KOPT-K1 (cell line): Measurements from ENCODE around the gene C5.
"Not testable (repeated sequence)": the region's sequence is repeated elsewhere in the genome, so short reads cannot be mapped to it uniquely, and the experiment has no call there.

Experiments used
- H3K27ac ChIP-seq: fragments of 200-600 bp; sonication (generic); 2 replicates; pipeline ENCODE4 v1.5.1; 2016; ENCODE audit warnings: antibody characterized with exemption, mild to moderate bottlenecking, low read depth, low read length; ENCODE audit not compliant: poor library complexity, severe bottlenecking
- H3K36me3 ChIP-seq: fragments of 200-600 bp; sonication (generic); 2 replicates; pipeline ENCODE4 v1.5.1; 2017; ENCODE audit warnings: antibody characterized with exemption, mild to moderate bottlenecking, low read length, moderate library complexity; ENCODE audit not compliant: insufficient read depth
- H3K9me3 ChIP-seq: fragments of 200-600 bp; sonication (generic); 2 replicates; pipeline ENCODE4 v1.5.1; 2017; ENCODE audit warnings: antibody characterized with exemption, low read length, mild to moderate bottlenecking; ENCODE audit not compliant: insufficient read depth, poor library complexity, severe bottlenecking

Gene C5

DNA sequence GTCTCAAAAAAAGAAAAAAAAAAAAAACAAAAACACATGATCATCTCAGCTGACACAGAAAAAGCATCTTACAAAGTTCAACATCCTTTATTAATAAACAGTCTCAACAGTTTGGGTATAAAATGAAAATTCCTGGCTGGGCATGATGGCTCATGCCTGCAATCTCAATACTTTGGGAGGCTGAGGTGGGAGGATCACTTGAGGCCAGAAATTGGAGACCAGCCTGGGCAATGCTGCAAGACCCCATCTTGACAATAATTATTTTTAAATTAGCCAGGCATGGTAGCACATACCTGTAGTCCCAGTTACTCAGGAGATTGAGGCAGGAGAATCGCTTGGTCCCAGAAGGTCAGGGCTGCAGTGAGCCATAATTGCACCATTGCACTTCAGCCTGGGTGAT lies 16.8 kb upstream of the C5 start:
- peaks cover 16% of the 10 kb centered on the region for H3K9me3 ChIP-seq
- H3K27ac ChIP-seq, result no peak overlapping the region
- H3K36me3 ChIP-seq, result no peaks in the 10 kb centered on the region

DNA sequence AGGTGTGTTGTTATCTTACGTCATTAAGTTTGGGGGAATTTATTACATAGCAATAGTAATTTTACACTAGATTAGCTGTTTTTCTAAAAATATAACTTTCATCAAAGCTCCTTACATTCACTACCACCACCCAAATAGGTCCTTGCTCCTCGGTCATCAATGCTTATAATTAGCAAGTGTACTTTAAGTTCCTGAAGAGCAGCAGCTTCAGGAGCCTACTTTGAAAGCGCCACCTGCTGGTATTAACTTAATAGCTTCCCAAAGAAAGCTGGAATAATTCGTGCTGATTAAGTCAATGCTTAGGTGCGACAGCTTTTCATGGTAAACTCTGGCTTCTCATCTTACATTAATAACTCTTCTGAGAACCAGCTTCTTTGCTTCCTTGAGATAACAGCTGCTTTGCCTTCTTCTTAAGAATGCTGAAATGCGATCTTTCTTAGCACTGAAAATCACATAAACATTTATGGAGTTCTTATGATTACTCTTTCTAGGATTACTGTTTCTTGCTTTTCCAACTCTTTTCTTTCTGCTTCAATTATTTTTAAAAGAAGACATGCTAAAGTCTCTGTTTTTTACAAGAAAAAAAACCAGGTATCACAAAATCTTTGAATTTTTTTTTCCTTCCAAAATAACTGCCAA lies 10.0 kb upstream of the C5 start:
- Histone ChIP-seq H3K27ac (no peak overlapping the region), H3K36me3 (no peaks in the 10 kb centered on the region), H3K9me3 (no peaks in the 10 kb centered on the region)

DNA sequence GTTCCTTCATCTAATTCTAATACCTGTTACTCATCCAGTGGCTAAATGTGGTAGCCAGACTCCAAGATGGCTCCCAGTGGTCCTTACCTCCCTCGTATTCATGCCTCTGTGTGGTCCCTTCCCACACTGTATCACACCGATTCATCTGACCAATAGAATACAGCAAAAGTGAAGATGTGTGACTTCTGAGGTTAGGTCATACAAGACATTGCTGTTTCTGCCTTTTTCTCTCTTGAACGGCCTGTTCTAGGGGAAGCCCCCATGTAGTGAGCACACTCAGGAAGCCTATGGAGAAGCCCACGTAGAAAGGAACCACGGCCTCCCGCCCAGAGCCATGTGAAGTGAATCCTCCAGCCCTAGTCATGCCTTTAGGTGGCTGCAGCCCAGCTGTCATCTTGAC lies 9.4 kb upstream of the C5 start:
- Histone ChIP-seq H3K27ac (no peak overlapping the region), H3K36me3 (no peaks in the 10 kb centered on the region), H3K9me3 (no peaks in the 10 kb centered on the region)

DNA sequence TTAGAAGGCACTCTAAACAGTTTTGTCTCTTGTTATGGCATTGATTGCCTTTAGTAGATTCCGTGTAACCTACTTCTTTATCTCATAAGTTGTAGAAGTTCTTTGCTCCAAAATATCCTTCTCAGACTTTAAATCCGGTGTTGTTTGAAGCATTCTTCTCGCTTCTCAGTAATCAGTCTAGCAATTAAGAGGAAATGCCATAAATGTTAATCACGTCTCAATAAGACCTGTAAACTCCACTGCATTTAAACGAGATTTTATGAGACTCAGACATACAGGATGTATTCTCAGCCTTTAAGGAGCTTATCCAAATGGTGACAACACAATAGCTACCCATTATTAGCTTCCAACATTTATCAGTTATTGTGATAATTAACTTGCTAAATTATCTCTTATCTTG lies 7.7 kb upstream of the C5 start:
- H3K36me3 ChIP-seq, result no peaks in the 10 kb centered on the region
- no peak overlapping the region for H3K27ac ChIP-seq
- H3K9me3 ChIP-seq, result no peaks in the 10 kb centered on the region

DNA sequence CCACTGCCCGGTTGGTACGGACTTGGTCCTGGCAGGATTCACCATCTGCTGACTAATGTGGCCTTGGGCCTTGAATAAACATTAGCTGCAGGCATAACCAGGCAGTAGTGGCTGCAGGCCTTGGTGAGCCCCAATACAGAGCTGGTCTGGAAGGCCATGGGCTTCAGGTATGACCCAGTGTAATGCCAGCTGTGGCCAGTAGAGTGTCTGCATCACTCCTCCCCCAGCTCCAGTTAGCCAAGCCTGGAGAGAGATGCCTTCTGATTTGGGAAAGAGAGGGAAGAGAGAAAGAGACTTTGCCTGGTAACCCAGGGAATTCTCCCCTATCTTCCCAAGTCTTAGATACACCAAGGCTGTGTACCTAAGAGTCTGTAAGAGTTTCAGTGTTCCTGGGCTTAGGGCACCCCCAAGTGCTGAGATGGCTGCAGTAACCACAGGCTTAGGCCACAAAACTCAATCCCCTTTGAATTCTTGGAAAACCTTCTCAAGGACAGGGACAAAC lies 5.6 kb upstream of the C5 start:
- Histone ChIP-seq H3K36me3 (no peaks in the 10 kb centered on the region), H3K9me3 (no peaks in the 10 kb centered on the region), H3K27ac (no peak overlapping the region)

DNA sequence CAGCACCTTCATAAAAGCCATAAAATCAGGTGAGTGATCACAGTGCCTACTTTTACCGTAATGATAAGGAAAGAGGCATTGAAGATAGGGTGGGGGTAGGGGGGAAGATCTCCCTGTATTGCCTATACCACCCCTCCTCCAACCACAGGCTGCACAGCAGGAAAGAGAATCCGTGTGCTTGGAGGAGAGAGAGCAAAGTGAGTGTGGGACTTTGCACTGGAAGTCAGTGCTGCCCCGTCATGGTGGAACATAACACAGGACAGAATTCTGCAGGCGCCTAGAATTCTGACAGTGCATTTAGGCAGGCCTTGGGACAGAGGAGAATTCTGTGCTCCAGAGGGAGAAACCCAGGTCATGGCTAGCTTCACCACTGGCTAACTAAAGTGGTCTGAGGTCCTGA lies 3.5 kb upstream of the C5 start:
- no peak overlapping the region for H3K27ac ChIP-seq
- no peaks in the 10 kb centered on the region for H3K9me3 ChIP-seq

DNA sequence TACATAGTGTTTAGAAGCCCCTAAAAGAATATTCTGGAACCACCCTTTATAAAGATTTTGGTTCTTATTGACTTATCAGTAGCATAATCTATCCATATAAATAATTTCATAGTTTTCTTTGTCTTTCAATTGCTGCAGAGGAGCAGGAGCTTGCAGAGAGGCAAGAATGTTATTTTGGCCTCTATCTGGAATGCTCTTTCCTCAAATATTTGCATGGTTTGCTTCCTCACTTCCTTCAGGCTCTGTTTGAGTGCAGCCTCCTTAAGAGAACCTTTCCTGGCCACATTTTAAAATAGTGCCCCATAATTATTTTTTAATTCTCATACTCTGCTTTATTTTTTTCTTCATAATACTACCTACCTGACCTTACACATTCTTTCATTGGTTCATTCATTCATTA lies 1.5 kb downstream of the C5 start:
- Histone ChIP-seq H3K27ac (no peak overlapping the region), H3K36me3 (no peaks in the 10 kb centered on the region), H3K9me3 (no peaks in the 10 kb centered on the region)

More for the DNA sequence above, 3.5 kb upstream of the C5 start:
- H3K36me3 ChIP-seq, result no peaks in the 10 kb centered on the region

DNA sequence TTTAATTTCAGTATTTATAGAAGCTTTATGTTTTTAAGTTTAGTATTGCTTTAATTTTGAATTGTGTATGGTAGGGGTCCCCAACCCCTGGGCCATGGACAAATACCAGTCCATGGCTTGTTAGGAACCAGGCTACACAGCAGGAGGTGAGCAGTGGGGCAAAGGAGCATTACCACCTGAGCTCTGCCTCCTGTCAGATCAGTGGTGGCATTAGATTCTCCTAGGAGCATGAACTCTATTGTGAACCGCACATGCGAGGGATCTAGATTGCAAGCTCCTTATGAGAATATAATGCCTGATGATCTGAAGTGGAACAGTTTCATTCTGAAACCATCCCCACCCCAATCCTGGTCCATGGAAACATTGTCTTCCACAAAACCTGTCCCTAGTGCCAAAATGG lies 1.9 kb downstream of the C5 start:
- H3K9me3 ChIP-seq, result no peaks in the 10 kb centered on the region
- H3K27ac ChIP-seq, result no peak overlapping the region
- H3K36me3 ChIP-seq, result no peaks in the 10 kb centered on the region

DNA sequence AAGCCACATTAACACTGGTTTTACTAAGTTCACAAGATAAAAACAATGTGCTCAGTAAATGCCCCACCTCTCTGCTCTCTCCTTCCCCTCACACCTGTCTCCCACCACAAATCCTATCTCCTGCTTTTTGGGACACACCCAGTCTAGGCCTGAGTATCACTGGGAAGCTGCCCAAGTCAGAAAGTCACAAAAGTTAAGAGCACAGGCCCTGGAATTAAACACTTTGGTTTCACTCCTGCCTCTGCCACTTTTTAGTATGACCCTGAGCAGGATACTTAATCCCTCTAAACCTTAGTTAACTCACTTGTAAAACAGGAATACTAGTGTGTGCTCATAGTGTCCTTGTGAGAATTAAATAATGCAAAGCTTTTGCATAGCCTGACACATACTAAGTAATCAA lies 11.3 kb downstream of the C5 start:
- no peak overlapping the region for H3K27ac ChIP-seq
- H3K36me3 ChIP-seq, result no peaks in the 10 kb centered on the region
- no peaks in the 10 kb centered on the region for H3K9me3 ChIP-seq

DNA sequence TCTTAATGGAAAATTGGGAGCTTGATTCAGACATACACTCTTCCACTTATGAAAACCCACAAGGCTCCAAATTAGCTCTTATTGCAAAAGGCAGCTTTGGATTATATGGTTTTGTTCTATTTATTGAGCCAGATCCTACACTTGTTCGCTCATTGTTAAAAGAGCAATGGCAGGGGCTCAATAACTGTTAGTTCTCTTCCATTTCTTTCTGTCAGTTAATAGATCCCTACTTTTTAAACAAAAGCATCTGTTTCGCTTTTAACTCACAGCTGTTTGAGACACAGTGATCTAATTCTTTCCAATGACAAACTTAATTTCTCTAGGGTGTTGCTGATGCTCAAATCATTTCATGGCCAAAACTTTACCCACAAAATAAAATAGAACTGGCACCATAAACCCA lies 11.7 kb downstream of the C5 start:
- H3K27ac ChIP-seq, result no peak overlapping the region

DNA sequence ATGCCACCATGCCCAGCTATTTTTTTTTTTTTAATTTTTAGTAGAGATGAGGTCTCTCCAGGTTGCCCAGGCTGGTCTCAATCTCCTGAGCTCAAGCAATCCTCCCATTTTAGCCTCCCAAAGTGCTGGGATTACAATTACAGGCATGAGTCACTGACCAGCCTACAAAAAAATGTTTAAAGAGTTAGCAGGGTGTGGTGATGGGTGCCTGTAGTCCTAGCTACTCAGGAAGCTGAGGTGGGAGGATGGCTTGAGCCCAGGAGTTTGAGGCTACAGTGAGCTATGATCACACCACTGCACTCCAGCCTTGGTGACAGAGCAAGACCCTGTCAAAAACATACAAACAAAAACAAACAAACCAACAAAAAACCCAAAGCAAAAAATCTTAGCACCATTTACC lies 14.4 kb downstream of the C5 start:
- H3K36me3 ChIP-seq, H3K27ac ChIP-seq, H3K9me3 ChIP-seq: not testable (repeated sequence)

More for the DNA sequence above, 11.7 kb downstream of the C5 start:
- no peaks in the 10 kb centered on the region for H3K36me3 ChIP-seq
- no peaks in the 10 kb centered on the region for H3K9me3 ChIP-seq

DNA sequence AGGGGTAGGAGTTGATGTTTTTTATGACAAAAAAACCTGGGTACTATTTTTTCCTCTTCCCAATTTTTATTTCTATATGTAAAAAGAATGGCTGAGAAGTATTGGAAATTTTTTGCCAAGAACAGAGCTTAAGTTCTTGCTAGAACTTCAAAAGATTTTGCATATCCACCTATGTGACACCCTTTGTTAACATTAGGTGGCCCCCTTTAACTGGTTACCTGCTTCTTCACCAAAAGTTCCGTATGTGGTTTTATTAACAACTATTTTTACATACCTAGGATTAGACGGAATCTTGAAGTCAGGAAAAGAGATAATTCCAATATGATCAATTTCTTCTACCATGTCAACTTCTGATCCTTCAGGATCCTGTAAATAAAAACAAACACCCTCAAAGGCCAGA lies 15.5 kb downstream of the C5 start:
- Histone ChIP-seq H3K9me3 (no peaks in the 10 kb centered on the region), H3K36me3 (no peaks in the 10 kb centered on the region), H3K27ac (no peak overlapping the region)

DNA sequence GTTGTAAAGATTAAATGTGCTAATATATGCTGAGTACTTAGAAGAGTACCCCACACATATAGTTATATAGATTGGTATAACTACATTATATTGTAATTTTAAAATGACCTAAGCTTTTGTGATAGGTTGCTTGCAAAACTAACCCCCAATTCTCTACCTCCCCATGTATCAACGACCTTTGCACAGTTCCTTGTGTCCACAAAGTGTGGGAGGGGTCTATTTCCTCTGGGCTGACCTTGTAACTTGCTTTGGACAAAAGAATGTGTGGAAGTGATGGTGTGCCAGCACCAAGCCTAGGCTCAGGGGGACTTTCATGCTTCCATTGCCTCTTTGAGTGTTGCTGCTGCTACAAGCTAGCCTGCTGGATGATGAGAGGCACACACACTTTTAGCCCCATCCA lies 20.6 kb downstream of the C5 start:
- Histone ChIP-seq H3K36me3 (no peaks in the 10 kb centered on the region), H3K27ac (no peak overlapping the region), H3K9me3 (no peaks in the 10 kb centered on the region)

DNA sequence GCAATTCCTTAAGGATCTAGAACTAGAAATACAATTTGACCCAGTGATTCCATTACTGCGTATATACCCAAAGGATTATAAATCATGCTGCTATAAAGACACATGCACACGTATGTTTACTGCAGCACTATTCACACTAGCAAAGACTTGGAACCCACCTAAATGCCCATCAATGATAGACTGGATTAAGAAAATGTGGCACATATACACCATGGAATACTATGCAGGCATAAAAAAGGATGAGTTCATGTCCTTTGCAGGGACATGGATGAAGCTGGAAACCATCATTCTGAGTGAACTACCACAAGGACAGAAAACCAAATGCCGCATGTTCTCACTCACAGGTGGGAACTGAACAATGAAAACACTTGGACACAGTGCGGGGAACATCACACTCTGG lies 21.8 kb downstream of the C5 start:
- not testable (repeated sequence) for H3K27ac ChIP-seq, H3K36me3 ChIP-seq, H3K9me3 ChIP-seq

DNA sequence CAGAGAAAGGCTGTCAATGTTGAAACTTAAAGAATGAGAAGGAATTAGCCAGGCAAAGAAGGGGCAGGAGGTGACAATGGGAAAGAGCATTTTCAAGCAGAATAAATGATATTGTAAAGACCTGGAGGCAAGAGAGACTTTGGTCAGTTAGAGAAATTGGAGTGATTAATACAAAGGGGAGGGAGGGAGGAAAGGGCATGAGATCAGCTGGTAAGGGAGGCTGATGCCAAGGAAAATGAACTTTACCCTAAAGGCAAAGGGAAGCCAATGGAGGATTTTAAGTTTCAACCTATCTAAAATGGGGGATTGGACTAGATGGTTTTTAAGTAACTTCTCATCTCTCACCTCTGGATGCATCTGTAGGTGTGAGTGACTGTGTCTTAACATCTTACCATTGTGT lies 23.3 kb downstream of the C5 start:
- H3K36me3 ChIP-seq, result no peaks in the 10 kb centered on the region
- no peaks in the 10 kb centered on the region for H3K9me3 ChIP-seq
- no peak overlapping the region for H3K27ac ChIP-seq

DNA sequence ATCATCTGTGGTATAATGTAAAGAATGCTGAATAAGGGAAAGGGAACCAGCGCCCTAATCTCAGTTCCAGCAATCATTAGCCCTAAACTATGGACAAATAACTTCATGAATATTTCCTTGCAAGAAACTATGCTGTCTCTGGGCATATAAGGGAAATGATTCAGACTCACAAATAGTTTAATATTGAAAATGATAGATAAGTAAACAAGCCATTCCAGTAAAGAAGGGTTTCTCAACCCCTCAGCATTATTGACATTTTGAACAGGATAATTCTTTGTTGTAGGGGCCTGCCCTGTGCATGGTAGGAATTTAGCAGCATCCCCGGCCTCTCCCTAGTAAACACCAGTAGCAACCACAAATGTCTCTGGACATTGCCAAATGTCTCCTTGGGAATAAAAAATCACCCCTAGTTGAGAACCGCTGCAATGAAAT lies 23.8 kb downstream of the C5 start:
- Histone ChIP-seq H3K9me3 (no peaks in the 10 kb centered on the region), H3K36me3 (no peaks in the 10 kb centered on the region), H3K27ac (no peak overlapping the region)
